ENCODE data around the gene C3. TPM values are rescaled to one million over a fixed set of nuclear protein-coding genes. Genes with fewer than 3 reads are reported as not detected.

The C3 gene
- total and polyA plus RNA-seq, 2 experiments from 2014 or later = 5.1 to 17.7 TPM

DNA sequence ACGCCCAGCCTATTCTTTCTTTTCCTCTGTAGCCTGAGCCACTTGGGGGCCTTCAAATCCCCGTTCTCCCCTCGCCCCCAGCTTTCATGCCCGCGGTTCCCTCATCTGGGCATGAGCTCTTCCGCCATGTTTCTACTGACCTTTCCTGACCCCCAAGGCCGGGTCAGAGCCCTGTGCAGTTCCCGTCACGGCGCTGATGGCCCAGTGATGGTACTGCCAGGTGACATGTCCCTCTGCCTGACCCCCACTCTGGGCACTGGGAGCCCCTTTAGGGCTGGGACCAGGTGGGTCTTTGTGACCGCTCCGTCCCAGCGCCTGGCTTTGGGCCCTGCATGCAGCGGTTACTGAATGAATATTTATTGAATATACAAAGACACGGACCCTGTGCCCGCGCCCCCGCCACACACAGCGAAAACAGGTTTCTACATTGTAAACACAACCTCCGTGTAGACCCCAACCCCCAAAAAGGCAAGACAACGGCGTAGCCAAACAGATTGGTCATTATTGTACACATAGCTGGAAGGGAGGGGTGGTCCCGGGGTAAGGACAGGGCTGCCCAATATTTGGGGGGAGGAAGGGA lies 9.2 kb upstream of the C3 start:
- peak overlapping the region; percentile 66 for H3K27ac ChIP-seq (ENCODE audit: low read depth)
- no peak for DNase-seq (ENCODE audit: low spot score)
- H3K4me3 Mint-ChIP-seq = no peak overlapping the region
- H3K36me3 Mint-ChIP-seq (ENCODE audit: low read depth) = peaks cover 10% of the 10 kb centered on the region; the same call in 2 of the 3 replicates
- no peak overlapping the region for H2AFZ ChIP-seq
- H3K9me2 ChIP-seq (ENCODE audit: insufficient read depth) = no peaks in the 10 kb centered on the region
- H3K27me3 Mint-ChIP-seq (ENCODE audit: insufficient read depth, low read depth, poor library complexity) = peaks cover 5% of the 10 kb centered on the region
- no peaks in the 10 kb centered on the region for H3K79me2 ChIP-seq (replicated peaks; ENCODE audit: insufficient read depth)
- peaks cover 4% of the 10 kb centered on the region; the same call in 2 of the 3 replicates for H3K4me1 Mint-ChIP-seq
- 0 out of 2 replicates have a peak, but pooled peaks cover 2% of the 10 kb centered on the region for H4K20me1 ChIP-seq (replicated peaks; ENCODE audit: insufficient read depth)
- peak overlapping the region; percentile 46; the same call in 1 of the 2 replicates for H3K4me3 ChIP-seq
- TF ChIP-seq, protein P1, sequence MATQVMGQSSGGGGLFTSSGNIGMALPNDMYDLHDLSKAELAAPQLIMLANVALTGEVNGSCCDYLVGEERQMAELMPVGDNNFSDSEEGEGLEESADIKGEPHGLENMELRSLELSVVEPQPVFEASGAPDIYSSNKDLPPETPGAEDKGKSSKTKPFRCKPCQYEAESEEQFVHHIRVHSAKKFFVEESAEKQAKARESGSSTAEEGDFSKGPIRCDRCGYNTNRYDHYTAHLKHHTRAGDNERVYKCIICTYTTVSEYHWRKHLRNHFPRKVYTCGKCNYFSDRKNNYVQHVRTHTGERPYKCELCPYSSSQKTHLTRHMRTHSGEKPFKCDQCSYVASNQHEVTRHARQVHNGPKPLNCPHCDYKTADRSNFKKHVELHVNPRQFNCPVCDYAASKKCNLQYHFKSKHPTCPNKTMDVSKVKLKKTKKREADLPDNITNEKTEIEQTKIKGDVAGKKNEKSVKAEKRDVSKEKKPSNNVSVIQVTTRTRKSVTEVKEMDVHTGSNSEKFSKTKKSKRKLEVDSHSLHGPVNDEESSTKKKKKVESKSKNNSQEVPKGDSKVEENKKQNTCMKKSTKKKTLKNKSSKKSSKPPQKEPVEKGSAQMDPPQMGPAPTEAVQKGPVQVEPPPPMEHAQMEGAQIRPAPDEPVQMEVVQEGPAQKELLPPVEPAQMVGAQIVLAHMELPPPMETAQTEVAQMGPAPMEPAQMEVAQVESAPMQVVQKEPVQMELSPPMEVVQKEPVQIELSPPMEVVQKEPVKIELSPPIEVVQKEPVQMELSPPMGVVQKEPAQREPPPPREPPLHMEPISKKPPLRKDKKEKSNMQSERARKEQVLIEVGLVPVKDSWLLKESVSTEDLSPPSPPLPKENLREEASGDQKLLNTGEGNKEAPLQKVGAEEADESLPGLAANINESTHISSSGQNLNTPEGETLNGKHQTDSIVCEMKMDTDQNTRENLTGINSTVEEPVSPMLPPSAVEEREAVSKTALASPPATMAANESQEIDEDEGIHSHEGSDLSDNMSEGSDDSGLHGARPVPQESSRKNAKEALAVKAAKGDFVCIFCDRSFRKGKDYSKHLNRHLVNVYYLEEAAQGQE (IDR thresholded peaks at IDR 0.05; ENCODE audit: unreplicated experiment) = no peak
- TF ChIP-seq ETS1 (IDR thresholded peaks at IDR 0.05) (no peak), STAT1 (IDR thresholded peaks at IDR 0.05; ENCODE audit: unreplicated experiment) (no peak), EZH2phosphoT487 (IDR thresholded peaks at IDR 0.05; ENCODE audit: unreplicated experiment) (no peak), EZH2 (IDR thresholded peaks at IDR 0.05; ENCODE audit: low read depth, unreplicated experiment) (no peak), CREB1 (CRISPR knock-in tag; IDR thresholded peaks at IDR 0.05; ENCODE audit: low read depth) (no peak), ZNF331 (CRISPR knock-in tag; IDR thresholded peaks at IDR 0.05; ENCODE audit: low read depth) (no peak), ZNF462 (CRISPR knock-in tag; IDR thresholded peaks at IDR 0.05) (no peak)
- H3F3A ChIP-seq (replicated peaks; ENCODE audit: low read depth) = no peaks in the 10 kb centered on the region
- ATAC-seq = no peak
- H3K36me3 ChIP-seq (ENCODE audit: insufficient read depth) = no peaks in the 10 kb centered on the region
- no peak overlapping the region for H3K27ac Mint-ChIP-seq
- H3K9me3 Mint-ChIP-seq = peaks cover 3% of the 10 kb centered on the region; the same call in 2 of the 3 replicates
- H3K4me2 ChIP-seq = peak overlapping the region; percentile 72
- H3K27me3 ChIP-seq (ENCODE audit: insufficient read depth) = no peaks in the 10 kb centered on the region
- peaks cover 9% of the 10 kb centered on the region; the same call in 1 of the 2 replicates for H3K4me1 ChIP-seq (ENCODE audit: insufficient read depth)

All from GM23338 (cell line).